ENCODE measurements around the gene DNAJC27.

DNAJC27 gene

DNA sequence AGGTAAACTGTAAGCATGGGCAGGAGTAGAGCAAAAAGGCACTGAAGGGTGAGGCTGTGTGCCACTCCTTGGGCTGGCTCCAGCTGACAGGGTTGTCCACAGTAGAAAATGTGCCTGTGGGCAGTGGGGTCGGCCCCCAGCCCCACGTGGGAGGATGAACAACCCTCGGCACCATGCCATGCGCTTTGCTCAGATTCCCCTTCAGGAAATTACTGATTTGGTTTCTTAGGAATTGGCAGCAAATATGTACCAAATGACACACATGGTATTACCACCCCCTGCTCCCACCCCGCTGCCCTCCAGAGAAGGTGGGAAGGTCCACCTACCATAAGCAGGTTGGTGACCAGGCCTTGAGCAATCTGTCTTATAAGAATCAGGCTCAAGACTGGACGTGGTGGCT lies 65.3 kb downstream of the DNAJC27 start:
- no peak for DNase-seq (ENCODE audit: low spot score)

DNA sequence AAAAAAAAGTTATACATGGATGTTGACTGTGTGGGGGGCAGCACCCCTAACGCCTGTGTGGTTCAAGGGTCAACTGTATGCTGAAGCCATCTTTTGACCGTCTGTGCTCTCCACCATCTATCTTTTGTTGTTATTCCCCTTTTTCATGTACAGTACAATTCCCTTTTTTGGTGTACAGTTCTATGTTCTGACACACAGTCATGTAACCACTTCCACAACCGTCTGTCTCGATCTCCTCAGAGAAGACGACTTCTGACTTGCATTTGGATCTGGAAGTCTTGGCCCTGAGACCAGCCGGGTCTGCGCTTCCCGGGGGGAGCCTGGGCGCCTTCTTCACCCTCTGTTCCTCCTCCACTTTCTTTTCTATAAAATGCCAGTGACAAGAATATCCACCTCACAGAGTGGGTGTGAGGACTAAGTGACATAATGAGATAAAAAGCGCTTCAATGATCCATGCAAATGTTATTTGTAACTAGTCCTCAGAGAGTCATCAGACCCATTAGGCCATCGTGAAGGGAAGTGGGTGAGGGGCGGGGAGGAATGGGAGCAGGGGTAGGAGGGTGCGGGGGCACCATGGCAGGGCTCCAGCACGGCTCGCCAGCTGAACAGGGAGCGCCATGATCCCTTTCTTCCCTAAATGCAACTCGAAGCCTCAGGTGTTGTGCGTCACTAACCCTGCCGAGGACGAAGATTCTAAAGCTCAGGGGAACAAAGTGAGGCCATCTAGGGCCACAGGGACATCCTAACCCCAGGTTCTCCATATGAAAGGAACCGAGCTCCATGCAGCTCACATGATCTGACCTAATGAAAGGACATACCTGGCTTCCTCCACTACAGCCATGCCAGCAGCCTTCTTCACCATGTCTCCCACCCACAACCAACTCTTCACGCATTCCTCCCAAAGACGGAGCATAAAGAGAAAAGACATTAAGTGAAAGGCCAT lies 68.3 kb downstream of the DNAJC27 start:
- no peak for DNase-seq (ENCODE audit: low spot score)

DNA sequence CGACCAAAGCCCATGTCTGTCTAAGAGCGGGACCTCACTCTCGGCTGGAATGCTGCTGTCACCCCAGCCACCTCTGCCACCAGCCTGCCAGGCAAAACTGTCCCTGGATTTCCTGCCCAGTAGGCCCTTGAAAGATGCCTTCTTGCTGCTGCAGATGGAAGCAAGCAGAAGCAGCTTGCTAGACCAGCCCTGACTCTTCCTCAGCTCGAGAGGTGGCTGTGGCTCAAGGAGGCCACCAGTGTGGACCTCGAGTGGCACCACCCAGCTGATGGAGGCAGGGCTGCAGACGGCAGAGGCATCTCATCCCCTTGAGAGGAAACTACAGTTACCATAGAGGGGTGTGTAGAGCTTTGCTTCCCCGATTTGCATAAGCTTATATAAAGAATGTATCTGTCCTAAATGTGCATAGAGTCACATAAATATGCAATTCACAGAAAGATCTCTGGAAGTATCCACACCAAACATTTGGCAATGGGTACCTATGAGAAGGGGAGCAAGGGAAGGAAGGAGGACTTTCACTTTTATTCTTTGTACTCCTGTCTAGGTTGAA lies 72.3 kb downstream of the DNAJC27 start:
- DNase-seq (ENCODE audit: low spot score) = no peak

DNA sequence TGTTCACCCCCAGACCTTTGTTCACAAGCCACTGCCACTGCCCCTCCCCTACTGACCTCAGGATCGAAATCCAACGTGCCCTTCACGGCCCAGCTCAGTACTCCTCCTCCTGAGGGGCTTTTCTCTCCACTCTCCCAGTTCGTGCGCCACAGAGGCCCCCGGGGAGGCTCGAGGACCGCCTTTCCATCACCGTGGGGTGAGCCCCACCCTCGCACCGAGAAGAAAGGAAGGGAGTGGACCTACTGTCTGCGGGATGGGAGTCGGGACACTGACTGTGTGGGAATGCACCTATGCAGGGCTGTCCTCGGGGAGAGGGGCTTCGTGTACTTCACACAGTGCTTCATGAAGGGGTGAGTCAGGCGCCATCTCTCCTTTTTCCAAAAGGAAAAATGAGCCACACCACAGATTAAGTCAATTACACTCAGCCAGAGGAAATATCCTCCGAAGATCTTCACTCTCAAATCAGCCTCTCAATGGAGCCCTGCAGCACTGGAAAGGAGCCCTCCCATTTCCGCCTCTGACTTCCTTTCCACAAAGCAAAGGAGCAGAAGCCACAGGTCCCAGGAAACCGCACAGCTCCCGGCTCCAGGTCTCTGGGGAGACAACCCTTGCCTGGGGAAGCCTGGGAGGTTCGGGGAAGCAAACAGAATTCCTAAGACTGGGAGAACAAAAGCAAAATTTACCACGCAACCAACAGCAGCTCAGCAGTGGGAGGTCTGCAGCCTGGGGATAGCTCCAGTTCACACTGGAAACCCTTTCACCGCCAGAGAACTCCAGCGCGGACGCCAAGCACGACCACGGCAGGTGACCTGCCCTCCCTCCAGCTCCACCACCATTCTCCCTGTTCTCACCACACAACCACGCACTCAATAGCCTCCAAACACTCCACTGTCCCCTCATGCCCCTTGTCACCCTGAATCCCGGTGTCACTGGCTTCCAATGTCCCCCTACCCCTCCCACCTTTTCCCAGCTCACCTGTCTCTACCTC lies 73.3 kb downstream of the DNAJC27 start:
- DNase-seq (ENCODE audit: low spot score) = no peak

DNA sequence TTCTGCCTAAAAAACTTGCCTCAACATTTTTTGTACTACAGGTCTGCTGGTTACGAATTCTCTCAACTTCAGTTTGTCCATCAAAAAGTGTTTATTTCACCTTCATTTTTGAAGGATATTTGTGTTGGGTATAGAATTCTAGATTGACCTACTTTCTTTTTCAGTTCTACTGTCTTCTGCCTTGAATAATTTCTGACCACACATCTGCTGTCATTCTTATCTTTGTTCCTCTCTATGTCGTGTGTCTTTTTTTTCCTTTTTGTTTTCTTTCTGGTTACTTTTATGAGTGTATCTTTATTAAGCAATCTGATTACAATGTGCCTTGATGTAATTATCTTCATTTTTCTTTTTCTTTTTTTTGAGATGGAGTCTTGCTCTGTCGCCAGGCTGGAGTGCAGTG lies 77.0 kb downstream of the DNAJC27 start:
- no peak for DNase-seq (ENCODE audit: low spot score)

DNA sequence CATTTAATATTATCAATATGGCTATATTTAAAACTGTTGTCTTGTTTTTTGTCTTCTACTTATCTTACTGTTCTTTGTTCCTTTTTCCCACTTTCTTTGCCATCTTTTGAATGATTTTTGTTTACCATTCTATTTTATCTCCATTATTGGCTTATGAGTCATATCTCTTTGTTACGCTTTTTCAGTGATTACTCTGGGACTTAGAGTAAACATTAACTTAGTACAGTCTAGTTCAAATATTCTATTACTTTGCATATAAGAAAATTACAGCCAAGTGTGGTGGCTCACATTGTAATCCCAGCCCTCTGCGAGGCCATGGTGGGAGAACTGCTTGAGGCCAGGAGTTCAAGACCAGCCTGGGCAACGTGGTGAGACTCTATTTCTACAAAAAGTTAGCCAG lies 77.8 kb downstream of the DNAJC27 start:
- DNase-seq (ENCODE audit: low spot score) = no peak
